Activated T-helper 1 cell treated with Interleukin-2 at 50 U/mL for 16 hours (primary cell): ENCODE measurements around the gene ITGA7.
A peak's percentile ranks its signal among the peaks of the same experiment; 100 is the strongest.

Experiments
- DNase-seq: peaks from one replicate; pipeline ENCODE4 v3.0.0-alpha.2; 2020; ENCODE audit warnings: low read depth

ITGA7 gene

DNA sequence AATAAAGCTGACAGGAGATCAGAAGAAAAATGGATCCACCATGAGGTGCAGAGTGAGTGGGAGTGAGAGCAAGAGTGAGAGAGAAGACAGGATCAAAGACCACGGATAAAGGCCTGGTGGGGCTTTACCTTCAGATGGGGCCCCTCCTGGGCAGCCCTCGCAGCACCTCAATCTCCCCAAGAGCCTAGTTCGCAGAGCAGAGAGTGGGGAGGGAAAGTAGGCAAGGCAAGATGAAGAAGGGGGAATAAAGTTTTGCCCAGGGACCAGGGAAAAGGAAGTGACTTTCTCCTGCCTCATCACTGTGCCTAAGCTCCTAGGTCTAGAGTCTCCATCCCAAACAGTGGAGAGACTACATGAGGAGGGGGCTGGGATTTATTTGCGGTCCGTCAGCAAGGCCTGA lies 60.7 kb downstream of the ITGA7 start:
- DNase-seq, result no peak

DNA sequence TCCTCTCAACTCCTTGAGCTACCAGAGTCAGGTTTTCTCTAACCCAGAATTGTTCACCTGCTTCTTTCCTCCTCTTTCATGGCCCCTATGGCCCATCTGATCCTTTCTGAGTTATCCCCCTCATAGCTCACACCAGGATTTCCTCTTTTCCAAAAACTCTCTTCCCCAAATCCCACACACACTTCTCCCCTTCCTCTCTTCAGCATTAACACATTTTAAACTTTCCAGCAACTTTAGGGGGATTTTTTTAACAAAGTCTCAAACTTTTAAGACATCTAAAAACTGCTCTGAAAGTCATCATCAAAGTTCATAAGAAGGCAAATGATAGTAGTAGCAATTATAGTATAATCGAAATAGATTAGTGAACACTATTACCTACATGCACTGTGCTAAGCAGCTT lies 63.1 kb downstream of the ITGA7 start:
- DNase-seq, result no peak

DNA sequence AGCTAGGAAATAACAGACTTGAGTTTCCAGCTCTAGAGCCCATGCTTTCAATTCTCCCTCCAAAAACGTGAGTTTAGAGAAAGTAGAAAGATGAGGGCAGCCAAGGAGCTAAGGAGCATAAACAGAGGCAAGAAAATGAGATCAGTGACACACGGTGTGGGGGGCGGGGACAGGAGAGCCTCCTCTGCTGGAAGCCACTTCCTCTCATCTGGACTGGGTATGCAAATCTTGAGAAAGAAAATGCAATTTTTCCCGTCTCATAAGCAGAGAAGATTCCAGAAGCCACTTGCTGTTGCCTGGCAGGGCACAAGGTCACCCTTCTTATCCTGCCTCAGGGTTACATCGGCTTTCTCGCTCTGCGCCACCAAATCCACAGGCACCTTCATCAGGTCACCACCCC lies 65.0 kb downstream of the ITGA7 start:
- no peak for DNase-seq

DNA sequence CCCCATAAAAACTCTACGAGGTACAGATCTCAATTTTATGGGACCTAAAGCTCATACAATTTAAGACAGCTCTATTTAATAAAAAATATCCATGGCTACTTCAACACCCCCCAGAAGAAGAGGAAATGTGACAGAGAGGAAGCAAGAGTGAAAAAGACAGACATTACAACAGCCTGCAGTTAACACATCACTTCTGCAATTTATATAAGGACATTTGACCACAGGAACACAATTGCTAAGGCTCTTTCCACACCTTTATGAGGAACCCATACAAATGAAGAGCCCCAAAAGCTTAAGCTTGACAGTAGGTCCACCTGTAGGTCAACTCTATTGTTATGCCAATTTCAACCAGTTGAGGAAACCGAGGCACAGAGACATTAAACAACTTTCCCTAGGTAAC lies 65.4 kb downstream of the ITGA7 start:
- DNase-seq, result no peak

DNA sequence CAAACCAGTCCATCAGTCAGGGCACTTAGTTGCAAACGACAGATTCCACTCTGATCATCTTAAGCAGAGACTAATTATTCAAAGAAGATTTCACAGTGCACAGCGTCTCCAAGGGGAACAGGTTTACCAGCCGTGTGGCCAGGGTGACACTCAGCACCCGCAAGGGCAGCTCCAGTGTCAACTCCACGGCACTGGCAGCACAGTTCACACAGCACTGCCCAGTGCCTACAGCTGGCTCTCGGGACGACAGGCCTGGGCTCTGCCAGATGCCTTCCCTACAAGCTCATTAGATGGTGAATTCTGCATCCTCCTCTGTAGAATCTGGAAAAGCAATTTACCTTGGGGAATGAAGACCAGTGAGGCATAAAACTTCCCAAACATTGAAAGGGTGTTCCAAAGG lies 66.1 kb downstream of the ITGA7 start:
- DNase-seq, result no peak

DNA sequence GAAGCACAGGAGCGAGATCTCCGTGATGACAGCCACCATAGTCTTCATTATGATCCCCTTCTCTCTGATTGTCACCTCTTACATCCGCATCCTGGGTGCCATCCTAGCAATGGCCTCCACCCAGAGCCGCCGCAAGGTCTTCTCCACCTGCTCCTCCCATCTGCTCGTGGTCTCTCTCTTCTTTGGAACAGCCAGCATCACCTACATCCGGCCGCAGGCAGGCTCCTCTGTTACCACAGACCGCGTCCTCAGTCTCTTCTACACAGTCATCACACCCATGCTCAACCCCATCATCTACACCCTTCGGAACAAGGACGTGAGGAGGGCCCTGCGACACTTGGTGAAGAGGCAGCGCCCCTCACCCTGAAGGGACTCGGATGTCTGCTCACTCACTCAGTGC lies 70.2 kb downstream of the ITGA7 start:
- DNase-seq, result peak; percentile 10

DNA sequence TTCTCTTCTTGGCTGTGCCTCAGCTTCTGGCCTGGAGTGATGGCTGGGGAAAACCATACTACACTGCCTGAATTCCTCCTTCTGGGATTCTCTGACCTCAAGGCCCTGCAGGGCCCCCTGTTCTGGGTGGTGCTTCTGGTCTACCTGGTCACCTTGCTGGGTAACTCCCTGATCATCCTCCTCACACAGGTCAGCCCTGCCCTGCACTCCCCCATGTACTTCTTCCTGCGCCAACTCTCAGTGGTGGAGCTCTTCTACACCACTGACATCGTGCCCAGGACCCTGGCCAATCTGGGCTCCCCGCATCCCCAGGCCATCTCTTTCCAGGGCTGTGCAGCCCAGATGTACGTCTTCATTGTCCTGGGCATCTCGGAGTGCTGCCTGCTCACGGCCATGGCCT lies 70.9 kb downstream of the ITGA7 start, which contains the start of gene OR10P1:
OR10P1 (plus strand) TSS at position 40 of the 400 bp plus-strand sequence; CDS start at position 40, 0 bp downstream.
- no peak for DNase-seq

DNA sequence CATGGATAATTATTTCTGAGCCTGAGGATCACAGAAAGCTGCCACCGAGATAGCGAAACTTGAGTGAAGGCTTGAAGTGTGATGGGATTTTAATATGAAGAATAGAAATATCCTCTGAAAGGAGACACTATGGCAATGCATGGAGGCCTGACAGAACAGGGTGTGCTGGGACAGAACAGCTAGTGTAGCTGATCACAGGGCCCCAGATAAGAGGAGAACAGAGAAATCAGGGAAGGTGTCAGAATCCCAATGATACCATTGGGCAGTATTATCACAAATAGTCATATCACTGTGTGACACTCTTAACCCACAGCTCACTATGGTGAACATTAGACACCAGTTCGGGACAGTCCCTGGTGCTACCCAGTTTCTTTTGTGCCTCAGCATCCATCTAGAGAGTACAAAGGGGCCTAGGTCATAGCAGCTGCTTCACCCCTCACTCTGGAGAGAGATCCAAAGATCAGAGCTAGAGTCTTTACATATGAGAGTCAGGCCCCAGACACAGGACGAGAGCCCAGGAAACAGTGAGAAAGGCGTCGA lies 71.5 kb downstream of the ITGA7 start:
- DNase-seq, result no peak
